ENCODE data around the gene SH3PXD2B. TPM values are rescaled to one million over a fixed set of nuclear protein-coding genes. Genes with fewer than 3 reads are reported as not detected.

The SH3PXD2B gene
- total RNA-seq, 1 donor from 2014 or later = 30.9 TPM

- H3K36me3 ChIP-seq = peaks cover 0 to 11% of the 10 kb centered on the region in 2 donors
- no peak overlapping the region for H3K4me3 ChIP-seq
- intact Hi-C loops (cut with DNase I) = no loop called here
- H3K27ac ChIP-seq = peak overlapping the region; percentile 62
- peaks cover 43% of the 10 kb centered on the region for H3K4me1 ChIP-seq
- DNase-seq (ENCODE audit: extremely low spot score in 2 of 2) = no peak
- TF ChIP-seq CTCF (IDR thresholded peaks at IDR 0.05) (no peak), POLR2A (IDR thresholded peaks at IDR 0.05) (no peak), POLR2AphosphoS5 (IDR thresholded peaks at IDR 0.05; ENCODE audit: insufficient read depth in 1 of 2, low read depth in 1 of 2) (no peak)
- H3K9me3 ChIP-seq = no peaks in the 10 kb centered on the region
- no peaks in the 10 kb centered on the region for H3K27me3 ChIP-seq
Observed at GRCh38 chr5:172385010-172385563, 69.2 kb downstream of the SH3PXD2B start.

- no peaks in the 10 kb centered on the region for H3K27me3 ChIP-seq
- intact Hi-C loops (cut with DNase I) = no loop called here
- H3K4me3 ChIP-seq = no peak overlapping the region
- no peak overlapping the region for H3K27ac ChIP-seq
- no peaks in the 10 kb centered on the region for H3K9me3 ChIP-seq
- TF ChIP-seq POLR2A (IDR thresholded peaks at IDR 0.05) = no peak
- peaks cover 32% of the 10 kb centered on the region for H3K4me1 ChIP-seq
- H3K36me3 ChIP-seq = peaks cover 0 to 14% of the 10 kb centered on the region in 2 donors
- no peak for DNase-seq (ENCODE audit: extremely low spot score in 2 of 2)
Observed at GRCh38 chr5:172383191-172383802, 71.0 kb downstream of the SH3PXD2B start.

GRCh38 chr5:172380987-172381643 lies 73.2 kb downstream of the SH3PXD2B start:
- Histone ChIP-seq H3K27me3 (no peaks in the 10 kb centered on the region), H3K27ac (peak overlapping the region; percentile 73), H3K4me1 (peaks cover 28% of the 10 kb centered on the region), H3K9me3 (no peaks in the 10 kb centered on the region), H3K36me3 (peaks cover 0 to 26% of the 10 kb centered on the region in 2 donors), H3K4me3 (no peak overlapping the region)
- TF ChIP-seq POLR2A (IDR thresholded peaks at IDR 0.05) (no peak), POLR2AphosphoS5 (IDR thresholded peaks at IDR 0.05; ENCODE audit: insufficient read depth in 1 of 2, low read depth in 1 of 2) (peak in 1 of 2 donors; percentile 41)
- no peak for DNase-seq (ENCODE audit: extremely low spot score in 2 of 2)
- intact Hi-C loops (cut with DNase I) = no loop called here

GRCh38 chr5:172380301-172380986 lies 73.9 kb downstream of the SH3PXD2B start:
- intact Hi-C loops (cut with DNase I) = no loop called here
- no peak for DNase-seq (ENCODE audit: extremely low spot score in 2 of 2)
- H3K9me3 ChIP-seq = no peaks in the 10 kb centered on the region

GRCh38 chr5:172379481-172379880 lies 74.8 kb downstream of the SH3PXD2B start:
- Histone ChIP-seq H3K9me3 (no peaks in the 10 kb centered on the region), H3K36me3 (peaks cover 0 to 27% of the 10 kb centered on the region in 2 donors), H3K27me3 (no peaks in the 10 kb centered on the region), H3K27ac (no peak overlapping the region), H3K4me1 (peaks cover 22% of the 10 kb centered on the region), H3K4me3 (no peak overlapping the region)
- intact Hi-C loops (cut with DNase I) = no loop called here
- TF ChIP-seq POLR2AphosphoS5 (IDR thresholded peaks at IDR 0.05; ENCODE audit: insufficient read depth in 1 of 2, low read depth in 1 of 2) (no peak), CTCF (IDR thresholded peaks at IDR 0.05) (no peak), POLR2A (IDR thresholded peaks at IDR 0.05) (no peak)
- no peak for DNase-seq (ENCODE audit: extremely low spot score in 2 of 2)

More at GRCh38 chr5:172380301-172380986, 73.9 kb downstream of the SH3PXD2B start:
- peaks cover 26% of the 10 kb centered on the region for H3K4me1 ChIP-seq
- H3K27ac ChIP-seq = peak overlapping the region; percentile 73
- H3K36me3 ChIP-seq = peaks cover 0 to 27% of the 10 kb centered on the region in 2 donors
- TF ChIP-seq POLR2A (IDR thresholded peaks at IDR 0.05) (no peak), CTCF (IDR thresholded peaks at IDR 0.05) (no peak), POLR2AphosphoS5 (IDR thresholded peaks at IDR 0.05; ENCODE audit: insufficient read depth in 1 of 2, low read depth in 1 of 2) (no peak)
- H3K4me3 ChIP-seq = no peak overlapping the region
- no peaks in the 10 kb centered on the region for H3K27me3 ChIP-seq

All from vagina (tissue), 2 donors.